Smooth muscle cell of the pulmonary artery (primary cell): ENCODE data around the gene TMEM60. TPM values are rescaled to one million over a fixed set of nuclear protein-coding genes. Genes with fewer than 3 reads are reported as not detected.

ENCODE experiments used
- total RNA-seq: library from RNA; depleted of rRNA; stranded (reverse); fragments of >200 nt; gene quantifications from 2 replicates; pipeline ENCODE4 v1.2.3, GENCODE V29; 2014

The TMEM60 gene, protein sequence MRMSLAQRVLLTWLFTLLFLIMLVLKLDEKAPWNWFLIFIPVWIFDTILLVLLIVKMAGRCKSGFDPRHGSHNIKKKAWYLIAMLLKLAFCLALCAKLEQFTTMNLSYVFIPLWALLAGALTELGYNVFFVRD
- total RNA-seq, result 8.6 and 11.7 TPM in 2 replicates

DNA sequence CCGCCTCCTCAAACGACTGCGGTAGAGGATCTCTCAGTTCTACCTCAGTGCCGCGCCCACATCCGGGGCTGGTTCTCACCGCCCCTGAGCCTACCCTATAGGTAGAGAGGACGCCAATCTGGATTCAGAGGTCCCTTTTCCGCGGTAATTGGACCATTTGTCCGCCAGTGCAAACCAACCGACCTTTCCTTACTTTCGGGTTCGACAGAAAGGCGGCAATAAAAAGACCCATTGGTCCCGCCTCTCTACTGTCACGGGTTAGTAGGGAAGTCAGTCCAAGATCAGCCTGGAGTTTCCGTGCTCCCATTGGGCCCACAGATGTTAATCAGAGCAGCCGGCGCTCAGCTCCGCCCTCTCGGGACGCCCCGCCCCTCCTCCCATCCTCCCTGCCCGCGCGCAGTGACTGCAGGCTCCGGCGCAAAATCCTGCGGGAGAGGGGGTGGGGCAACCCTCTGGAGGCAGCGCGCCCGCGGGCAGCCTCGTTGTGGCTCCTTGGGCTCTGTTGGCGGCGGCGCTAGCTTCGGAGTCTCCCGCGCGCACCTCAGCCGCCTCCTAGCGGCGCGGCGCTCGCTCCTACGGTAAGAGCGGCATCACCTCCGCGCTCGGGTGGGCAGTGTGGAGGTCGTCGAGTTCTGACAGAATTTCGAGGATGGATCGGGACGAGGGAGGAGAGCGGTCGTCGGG is at the start of gene TMEM60, which contains the start of gene PHTF2:
Gene TMEM60 (minus strand): TSS at position 41 of the 684 bp plus-strand sequence. CDS start 4,061 bp downstream, outside the sequence.
Gene PHTF2 (plus strand): TSS at position 380 of the 684 bp plus-strand sequence.

Other genes starting within 250 kb of the TMEM60 start
- 11.9 and 13.3 TPM in 2 replicates for gene RSBN1L, start 102.0 kb downstream of the TMEM60 start, total RNA-seq
- gene PHTF2, start 339 bp upstream of the TMEM60 start, total RNA-seq, result 38.9 and 41.4 TPM in 2 replicates